NCI-H146 treated with DMSO at 0.1 percent for 48 hours (cell line): ENCODE results near the gene CHAF1B.
"Not testable (repeated sequence)": the region's sequence is repeated elsewhere in the genome, so short reads cannot be mapped to it uniquely, and the experiment has no call there.

Experiments
- DNase-seq: peaks from one replicate; lab custom pipeline; 2025; ENCODE audit not compliant: unreplicated experiment; lab: John Stamatoyannopoulos, UW

The CHAF1B gene

GRCh38 chr21:36385233-36386030, at the start of gene CHAF1B:
TSS of gene CHAF1B (plus strand) at chr21:36385392. CDS start at chr21:36386137, 745 bp downstream.
- peak; percentile 9 for DNase-seq

GRCh38 chr21:36337099-36337509, 48.1 kb upstream of the CHAF1B start:
- DNase-seq: no peak

GRCh38 chr21:36338975-36339374, 46.2 kb upstream of the CHAF1B start:
- no peak for DNase-seq

GRCh38 chr21:36342581-36342980, 42.6 kb upstream of the CHAF1B start:
- DNase-seq: not testable (repeated sequence)

GRCh38 chr21:36344931-36345330, 40.3 kb upstream of the CHAF1B start:
- no peak for DNase-seq

- no peak for DNase-seq
Observed at GRCh38 chr21:36347278-36347961, 37.8 kb upstream of the CHAF1B start.

GRCh38 chr21:36347962-36348328, 37.2 kb upstream of the CHAF1B start:
- no peak for DNase-seq

GRCh38 chr21:36349315-36349714, 35.9 kb upstream of the CHAF1B start:
- DNase-seq: no peak

GRCh38 chr21:36350282-36350910, 34.8 kb upstream of the CHAF1B start:
- DNase-seq: no peak

GRCh38 chr21:36354918-36355680, 30.1 kb upstream of the CHAF1B start:
- no peak for DNase-seq

GRCh38 chr21:36355868-36356267, 29.3 kb upstream of the CHAF1B start:
- DNase-seq: no peak

GRCh38 chr21:36359185-36359584, 26.0 kb upstream of the CHAF1B start:
- DNase-seq: no peak

- no peak for DNase-seq
Observed at GRCh38 chr21:36369064-36369685, 16.0 kb upstream of the CHAF1B start.

GRCh38 chr21:36375994-36376393, 9.2 kb upstream of the CHAF1B start:
- DNase-seq: no peak

GRCh38 chr21:36377391-36377842, 7.8 kb upstream of the CHAF1B start:
- no peak for DNase-seq

- no peak for DNase-seq
Observed at GRCh38 chr21:36379251-36379650, 5.9 kb upstream of the CHAF1B start.

GRCh38 chr21:36381841-36382589, 3.2 kb upstream of the CHAF1B start:
- no peak for DNase-seq

GRCh38 chr21:36382722-36383121, 2.5 kb upstream of the CHAF1B start:
- not testable (repeated sequence) for DNase-seq

- DNase-seq: no peak
Observed at GRCh38 chr21:36384885-36385232, 333 bp upstream of the CHAF1B start.

- DNase-seq: no peak
Observed at GRCh38 chr21:36386031-36386642, 945 bp downstream of the CHAF1B start.
